GM12891 (cell line): ENCODE results near the gene IDH3G.

ENCODE experiments used
- POLR2A ChIP-seq: IDR thresholded peaks from 2 replicates; pipeline ENCODE4 v1.6.1; 2011; ENCODE audit warnings: low read depth, low read length, control low read depth
- POLR2AphosphoS5 ChIP-seq: IDR thresholded peaks from 2 replicates; pipeline ENCODE4 v1.6.1; 2011; ENCODE audit warnings: low read depth, low read length, control low read depth
- POU2F2 ChIP-seq: IDR thresholded peaks from 2 replicates; pipeline ENCODE4 v1.6.1; 2011; ENCODE audit warnings: low read depth, mild to moderate bottlenecking, control low read depth, low read length, moderate library complexity
- SPI1 ChIP-seq: IDR thresholded peaks from 2 replicates; pipeline ENCODE4 v1.6.1; 2011; ENCODE audit warnings: low read depth, low read length, control low read depth
- TAF1 ChIP-seq: IDR thresholded peaks from 2 replicates; pipeline ENCODE4 v1.6.1; 2011; ENCODE audit warnings: low read depth, low read length, control low read depth

GRCh38 chrX:153799326-153799725, 5.2 kb upstream of the IDH3G start:
- TF ChIP-seq POLR2A, result no peak
- no peak for TF ChIP-seq POLR2AphosphoS5
- TF ChIP-seq TAF1, result no peak
- no peak for TF ChIP-seq SPI1
- no peak for TF ChIP-seq POU2F2
